SHP77 treated with DMSO at 0.1 percent for 48 hours (cell line): Measurements from ENCODE around the gene C7orf33.
"Not testable (repeated sequence)": the region's sequence is repeated elsewhere in the genome, so short reads cannot be mapped to it uniquely, and the experiment has no call there.

ENCODE experiments used
- DNase-seq: peaks from one replicate; lab custom pipeline; 2025; lab: John Stamatoyannopoulos, UW

C7orf33 gene

DNA sequence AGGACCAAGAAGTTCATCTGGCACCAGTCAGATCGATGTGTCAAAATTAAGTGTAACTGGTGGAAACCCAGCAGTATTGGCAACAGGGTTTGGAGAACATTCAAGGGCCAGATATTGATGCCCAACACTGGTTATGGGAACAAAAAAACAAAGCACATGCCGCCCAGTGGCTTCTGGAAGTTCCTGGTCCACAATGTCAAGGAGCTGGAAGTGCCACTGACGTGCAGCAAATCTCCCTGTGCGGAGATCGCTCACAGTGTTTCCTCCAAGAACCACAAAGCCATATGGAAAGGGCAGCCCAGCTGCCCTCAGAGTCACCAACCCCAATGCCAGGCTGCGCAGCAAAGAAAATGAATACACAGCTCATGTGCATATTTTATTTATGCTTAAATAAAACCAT is 10.1 kb upstream of the C7orf33 start:
- DNase-seq = no peak

DNA sequence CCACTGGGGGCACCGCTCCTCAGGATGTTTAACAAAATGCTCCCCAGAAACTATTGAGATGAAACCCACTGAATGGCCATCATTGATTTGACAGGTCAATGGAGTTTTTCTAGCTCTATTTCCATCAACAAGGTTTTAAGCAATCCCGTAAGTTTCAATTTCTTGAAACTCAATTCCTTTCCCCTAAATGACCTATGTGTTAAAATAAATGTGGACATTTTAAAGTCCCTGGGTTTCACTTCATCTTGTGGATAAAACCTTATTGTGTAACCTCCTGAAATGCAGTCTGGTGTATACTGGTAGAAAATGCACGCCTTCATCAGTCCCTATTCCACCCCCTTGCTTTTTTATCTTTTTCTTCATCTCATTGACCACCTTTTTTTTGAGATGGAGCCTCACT is 8.9 kb upstream of the C7orf33 start:
- no peak for DNase-seq

- DNase-seq = no peak
Observed at GRCh38 chr7:148584154-148584827, 6.3 kb upstream of the C7orf33 start.

GRCh38 chr7:148585399-148585798 is 5.2 kb upstream of the C7orf33 start:
- no peak for DNase-seq

DNA sequence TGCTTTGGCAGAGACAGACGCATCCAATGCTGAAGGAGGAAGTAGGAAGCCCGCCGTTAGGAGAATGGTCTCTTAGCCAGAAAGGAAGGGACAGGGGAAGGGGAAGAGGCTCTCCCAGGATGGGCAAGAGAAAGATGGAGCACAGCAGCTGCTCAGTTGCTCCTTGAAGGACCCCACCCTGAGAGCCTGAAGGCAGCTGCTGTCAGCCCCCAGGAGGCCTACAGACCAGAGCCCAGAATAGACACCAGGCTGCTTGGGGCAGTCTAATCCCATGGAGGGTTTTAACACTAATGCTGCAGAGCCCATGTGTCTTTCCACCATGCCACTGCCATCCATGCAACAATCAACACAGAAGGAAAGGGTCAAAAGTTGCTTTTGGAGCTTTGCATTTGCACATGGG is 3.5 kb upstream of the C7orf33 start:
- no peak for DNase-seq

GRCh38 chr7:148588168-148588567 is 2.4 kb upstream of the C7orf33 start:
- no peak for DNase-seq

DNA sequence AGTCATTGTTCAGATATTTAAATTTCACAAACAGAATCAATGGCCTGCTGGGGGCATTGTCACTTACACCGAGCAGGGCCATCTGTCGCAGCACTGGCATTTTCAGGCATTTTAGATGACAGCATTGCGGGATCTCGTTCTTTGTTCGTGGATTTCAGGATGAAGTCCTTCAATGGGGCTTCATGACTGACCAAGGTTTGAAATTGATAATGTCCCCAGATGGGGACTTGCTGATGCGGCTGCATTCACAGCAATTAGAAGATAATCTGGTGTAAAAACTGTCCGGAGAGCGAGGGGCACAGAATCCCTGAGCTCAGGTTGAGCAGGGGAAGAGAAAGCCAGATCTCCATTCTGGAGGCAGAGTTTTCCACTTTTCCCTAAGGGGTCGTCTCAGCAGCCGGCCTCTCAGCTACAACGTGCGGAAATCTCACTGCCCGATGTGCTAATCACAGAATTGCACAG is 1.9 kb upstream of the C7orf33 start:
- no peak for DNase-seq

- no peak for DNase-seq
Observed at GRCh38 chr7:148589640-148590039, 926 bp upstream of the C7orf33 start.

DNA sequence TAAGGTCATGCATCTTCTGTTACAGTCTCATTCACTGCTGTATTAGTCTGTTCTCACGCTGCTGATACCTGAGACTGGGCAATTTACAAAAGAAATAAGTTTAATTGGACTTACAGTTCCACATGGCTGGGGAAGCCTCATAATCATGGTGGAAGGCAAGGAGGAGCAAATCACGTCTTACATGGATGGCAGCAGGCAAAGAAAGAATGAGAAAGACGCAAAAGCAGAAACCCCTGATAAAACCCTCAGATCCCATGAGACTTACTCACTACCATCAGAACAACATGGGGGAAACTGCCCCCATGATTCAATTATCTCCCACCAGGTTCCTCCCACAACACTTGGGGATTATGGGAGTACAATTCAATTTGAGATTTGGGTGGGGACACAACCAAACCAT is 5.8 kb downstream of the C7orf33 start:
- not testable (repeated sequence) for DNase-seq

DNA sequence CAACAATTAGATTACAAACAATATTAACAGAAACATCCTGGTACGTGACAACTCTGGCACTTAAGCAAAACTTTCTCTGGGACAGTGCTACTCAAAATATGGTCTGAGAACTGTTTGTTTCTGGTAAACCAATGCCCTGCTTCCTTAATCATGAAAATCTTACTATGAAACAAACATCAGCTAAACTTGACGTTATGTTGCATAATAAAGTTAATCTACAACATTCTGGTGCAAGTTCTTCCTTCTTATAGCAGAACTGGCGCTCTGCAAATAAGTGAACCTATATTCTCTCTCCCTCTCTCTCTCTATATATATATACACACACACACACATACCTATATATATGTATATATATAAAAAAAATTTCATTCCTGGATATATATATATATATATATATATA is 7.8 kb downstream of the C7orf33 start:
- no peak for DNase-seq

DNA sequence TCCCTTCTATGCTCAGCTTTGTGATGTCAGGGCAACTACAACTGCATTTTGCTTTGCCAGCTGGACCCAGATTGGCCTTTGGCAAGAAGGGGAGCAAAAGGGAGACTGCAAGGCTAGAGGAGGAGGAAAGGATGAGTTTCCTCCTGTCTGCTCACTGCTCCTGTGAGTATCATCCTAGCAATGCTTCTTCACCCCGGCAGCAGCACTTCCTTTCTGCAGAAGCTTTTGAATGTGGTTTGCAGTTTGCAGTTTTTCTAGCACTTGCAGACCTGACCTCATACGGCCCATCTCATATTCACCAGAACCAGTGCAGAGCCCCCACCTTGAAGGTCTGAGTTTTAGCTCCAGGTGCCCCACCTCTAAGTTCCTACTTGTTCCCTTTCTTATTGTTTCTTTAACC is 14.8 kb downstream of the C7orf33 start:
- no peak for DNase-seq

GRCh38 chr7:148607151-148607661 is 16.6 kb downstream of the C7orf33 start:
- DNase-seq = no peak

- no peak for DNase-seq
Observed at GRCh38 chr7:148609045-148609725, 18.6 kb downstream of the C7orf33 start.

DNA sequence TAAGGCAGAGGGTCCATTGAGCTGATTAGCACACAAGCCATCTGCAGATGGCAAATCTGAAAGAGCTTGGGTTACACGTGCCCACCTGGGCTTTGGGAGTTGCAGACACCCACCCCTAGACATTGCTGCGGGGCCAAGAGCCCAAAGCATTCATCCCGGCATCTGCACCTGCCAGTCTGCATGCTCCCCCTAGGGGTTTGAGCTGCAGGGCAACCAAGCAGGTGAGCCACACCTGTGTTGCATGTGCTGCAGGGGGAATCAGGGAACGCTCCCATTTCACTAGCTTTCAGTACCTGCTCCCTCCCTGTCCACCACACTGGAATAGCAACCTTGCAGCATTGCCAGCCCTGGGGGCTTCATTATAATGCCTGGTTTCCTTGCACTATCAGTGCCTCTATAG is 21.1 kb downstream of the C7orf33 start:
- no peak for DNase-seq

DNA sequence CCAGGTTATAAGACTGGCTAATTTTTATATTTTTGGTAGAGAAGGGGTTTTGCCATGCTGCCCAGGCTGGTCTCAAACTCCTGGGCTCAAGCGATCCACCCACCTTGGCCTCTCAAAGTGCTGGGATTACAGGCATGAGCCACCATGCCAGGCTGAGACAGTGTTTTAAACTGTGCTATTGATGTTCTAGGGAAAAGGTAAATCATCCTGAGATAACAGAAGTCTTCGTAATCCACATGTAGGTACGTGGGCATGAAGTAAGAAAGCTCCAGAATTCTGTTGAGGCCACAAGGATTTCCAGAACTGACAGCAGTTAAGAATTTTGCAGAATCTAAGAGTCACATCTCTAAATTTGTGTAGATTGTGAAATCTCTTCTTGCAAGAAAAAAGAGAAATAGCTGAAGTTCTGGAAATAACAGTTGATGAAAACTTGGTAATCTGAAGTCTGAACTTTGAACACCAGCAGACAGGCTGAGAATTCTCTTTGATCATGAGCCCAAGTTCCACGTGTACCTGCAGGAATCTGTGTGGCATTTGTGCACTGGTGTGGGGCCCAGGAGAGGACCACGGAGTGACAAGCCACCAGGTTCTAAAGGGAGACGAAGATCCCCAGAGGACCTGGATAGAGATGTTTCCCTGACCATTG is 24.6 kb downstream of the C7orf33 start:
- DNase-seq = no peak

DNA sequence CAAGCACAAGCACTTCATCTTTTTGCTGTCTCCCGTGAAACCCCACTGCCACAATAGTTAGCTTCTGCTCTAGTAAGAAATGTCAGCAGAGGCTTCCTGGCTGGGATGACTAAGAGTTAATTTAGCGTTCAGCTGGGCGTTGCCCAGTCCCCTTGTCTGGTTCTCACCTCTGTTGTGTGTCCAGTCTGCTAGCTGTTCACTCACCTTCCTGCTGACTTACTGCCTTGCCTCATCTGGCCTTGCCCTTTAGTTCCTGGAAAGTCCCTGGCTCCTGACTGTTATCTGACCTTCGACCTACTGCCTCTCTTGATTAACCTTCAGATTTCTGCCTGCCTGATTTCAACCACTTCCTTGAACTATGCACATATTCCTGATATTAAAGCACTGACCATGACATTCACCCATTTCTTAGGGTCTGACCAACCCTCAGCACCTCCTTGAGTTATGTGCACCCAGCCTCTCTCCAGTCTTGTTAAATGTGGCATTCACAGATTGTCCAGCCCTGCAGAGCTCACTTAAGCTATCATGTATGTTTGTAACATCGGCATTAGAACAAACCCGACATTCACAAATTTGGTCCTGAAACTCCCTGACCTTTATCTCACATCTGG is 30.3 kb downstream of the C7orf33 start:
- DNase-seq = no peak

- no peak for DNase-seq
Observed at GRCh38 chr7:148621563-148621962, 31.0 kb downstream of the C7orf33 start.

GRCh38 chr7:148622887-148623585 is 32.5 kb downstream of the C7orf33 start:
- peak; percentile 13 for DNase-seq

DNA sequence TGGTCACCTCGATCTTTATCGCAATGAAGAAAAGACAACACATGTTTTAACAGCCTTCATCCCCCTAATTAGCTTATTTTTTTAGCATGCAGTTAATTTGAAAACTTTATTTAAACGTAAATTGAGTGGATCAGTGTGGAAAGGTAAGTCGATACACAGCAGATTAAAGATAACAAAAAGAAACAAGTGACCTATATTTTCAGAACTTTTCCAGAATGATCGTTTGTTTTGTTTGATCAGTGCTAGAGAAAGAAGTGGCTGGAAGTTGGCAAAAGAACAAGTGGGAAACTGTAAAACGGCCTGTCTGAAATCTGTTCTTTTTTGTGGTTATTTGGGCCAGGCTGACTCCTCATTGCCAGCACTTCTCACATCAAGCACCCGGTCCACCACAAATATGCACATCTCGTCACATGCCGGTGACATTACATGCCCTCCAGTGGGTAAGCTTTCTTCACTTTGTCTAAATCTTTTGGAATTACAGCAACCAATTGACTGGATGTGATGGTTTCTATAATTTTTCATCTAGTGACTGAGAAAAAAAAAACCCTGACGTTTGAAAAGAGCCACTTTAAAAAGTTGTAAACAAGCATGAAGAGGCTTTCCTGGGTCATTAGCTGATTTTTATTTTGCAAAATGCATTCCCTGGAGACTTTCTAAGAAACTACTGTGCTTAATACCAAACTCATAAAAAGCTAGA is 33.2 kb downstream of the C7orf33 start:
- DNase-seq = no peak

DNA sequence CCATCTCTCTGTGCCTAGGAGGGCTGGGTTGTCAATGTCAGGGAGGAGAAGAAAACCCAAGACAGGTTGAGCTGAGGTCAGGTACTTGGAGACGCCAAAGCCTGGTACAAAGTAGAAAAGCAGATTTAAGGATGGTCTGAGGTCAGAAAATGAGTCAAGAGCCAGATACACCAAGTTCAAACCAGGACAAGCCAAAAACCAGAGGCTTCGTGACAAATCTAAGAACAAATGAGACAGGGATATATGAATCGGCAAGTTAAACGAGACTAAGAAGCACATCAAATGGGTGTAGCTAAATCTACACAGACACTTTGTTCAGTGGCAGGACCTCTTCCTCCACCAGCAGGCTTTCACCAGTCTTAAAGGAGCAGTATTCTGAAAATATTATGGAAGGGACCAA is 34.2 kb downstream of the C7orf33 start:
- no peak for DNase-seq

GRCh38 chr7:148625342-148625741 is 34.8 kb downstream of the C7orf33 start:
- DNase-seq = no peak
